Ishikawa (cell line): ENCODE results near the gene TFIP11.

Experiments
- CREB1 ChIP-seq: IDR thresholded peaks from 2 replicates; pipeline ENCODE4 v1.6.1; 2012; ENCODE audit warnings: low read depth
- EGR1 ChIP-seq: IDR thresholded peaks from 2 replicates; pipeline ENCODE4 v1.6.1; 2012
- EP300 ChIP-seq: IDR thresholded peaks from 2 replicates; pipeline ENCODE4 v1.6.1; 2012; ENCODE audit warnings: borderline replicate concordance
- FOXM1 ChIP-seq: IDR thresholded peaks from 2 replicates; pipeline ENCODE4 v1.6.1; 2012; ENCODE audit warnings: low read depth, borderline replicate concordance
- NFIC ChIP-seq: IDR thresholded peaks from 2 replicates; pipeline ENCODE4 v1.6.1; 2012
- TAF1 ChIP-seq: IDR thresholded peaks from 2 replicates; pipeline ENCODE4 v1.6.1; 2012; ENCODE audit warnings: low read depth, mild to moderate bottlenecking
- TCF12 ChIP-seq: IDR thresholded peaks from 2 replicates; pipeline ENCODE4 v1.6.1; 2012; ENCODE audit warnings: low read depth
- TEAD4 ChIP-seq: IDR thresholded peaks from 2 replicates; pipeline ENCODE4 v1.6.1; 2012
- YY1 ChIP-seq: IDR thresholded peaks from 2 replicates; pipeline ENCODE4 v1.6.1; 2012; ENCODE audit warnings: low read depth
- ZBTB7A ChIP-seq: IDR thresholded peaks from 2 replicates; pipeline ENCODE4 v1.6.1; 2012; ENCODE audit warnings: low read depth
- TF ChIP-seq, protein P1 (sequence below): IDR thresholded peaks from 2 replicates; pipeline ENCODE4 v1.6.1; 2012; ENCODE audit warnings: low read depth, mild to moderate bottlenecking
- TF ChIP-seq, protein P2 (sequence below): IDR thresholded peaks from 2 replicates; pipeline ENCODE4 v1.6.1; 2012
- TF ChIP-seq, protein P3 (sequence below): IDR thresholded peaks from 2 replicates; pipeline ENCODE4 v1.6.1; 2012

DNA sequence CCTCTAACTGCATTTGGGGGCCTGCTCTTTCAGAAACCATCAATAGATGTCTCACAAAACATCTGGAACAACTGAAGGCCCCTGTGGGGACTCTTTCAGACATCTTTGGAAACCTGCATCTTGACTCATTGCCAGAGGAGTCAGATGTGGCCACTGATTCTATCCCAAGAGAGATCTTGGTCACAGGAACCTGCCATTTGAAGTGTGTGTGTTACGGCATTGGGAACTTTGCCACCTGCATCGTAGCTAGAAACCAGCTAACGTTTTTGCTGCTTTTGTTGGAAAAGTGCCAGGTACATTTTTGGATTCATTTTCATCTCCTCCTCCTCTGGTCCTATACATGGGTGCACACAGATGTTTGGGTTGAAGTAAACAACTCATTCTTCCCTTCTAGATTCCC is 24.3 kb downstream of the TFIP11 start:
- no peak for TF ChIP-seq EP300
- TF ChIP-seq, protein P1, sequence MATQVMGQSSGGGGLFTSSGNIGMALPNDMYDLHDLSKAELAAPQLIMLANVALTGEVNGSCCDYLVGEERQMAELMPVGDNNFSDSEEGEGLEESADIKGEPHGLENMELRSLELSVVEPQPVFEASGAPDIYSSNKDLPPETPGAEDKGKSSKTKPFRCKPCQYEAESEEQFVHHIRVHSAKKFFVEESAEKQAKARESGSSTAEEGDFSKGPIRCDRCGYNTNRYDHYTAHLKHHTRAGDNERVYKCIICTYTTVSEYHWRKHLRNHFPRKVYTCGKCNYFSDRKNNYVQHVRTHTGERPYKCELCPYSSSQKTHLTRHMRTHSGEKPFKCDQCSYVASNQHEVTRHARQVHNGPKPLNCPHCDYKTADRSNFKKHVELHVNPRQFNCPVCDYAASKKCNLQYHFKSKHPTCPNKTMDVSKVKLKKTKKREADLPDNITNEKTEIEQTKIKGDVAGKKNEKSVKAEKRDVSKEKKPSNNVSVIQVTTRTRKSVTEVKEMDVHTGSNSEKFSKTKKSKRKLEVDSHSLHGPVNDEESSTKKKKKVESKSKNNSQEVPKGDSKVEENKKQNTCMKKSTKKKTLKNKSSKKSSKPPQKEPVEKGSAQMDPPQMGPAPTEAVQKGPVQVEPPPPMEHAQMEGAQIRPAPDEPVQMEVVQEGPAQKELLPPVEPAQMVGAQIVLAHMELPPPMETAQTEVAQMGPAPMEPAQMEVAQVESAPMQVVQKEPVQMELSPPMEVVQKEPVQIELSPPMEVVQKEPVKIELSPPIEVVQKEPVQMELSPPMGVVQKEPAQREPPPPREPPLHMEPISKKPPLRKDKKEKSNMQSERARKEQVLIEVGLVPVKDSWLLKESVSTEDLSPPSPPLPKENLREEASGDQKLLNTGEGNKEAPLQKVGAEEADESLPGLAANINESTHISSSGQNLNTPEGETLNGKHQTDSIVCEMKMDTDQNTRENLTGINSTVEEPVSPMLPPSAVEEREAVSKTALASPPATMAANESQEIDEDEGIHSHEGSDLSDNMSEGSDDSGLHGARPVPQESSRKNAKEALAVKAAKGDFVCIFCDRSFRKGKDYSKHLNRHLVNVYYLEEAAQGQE: no peak
- no peak for TF ChIP-seq FOXM1
- TF ChIP-seq EGR1: no peak
- TF ChIP-seq CREB1: no peak
- TF ChIP-seq, protein P2, sequence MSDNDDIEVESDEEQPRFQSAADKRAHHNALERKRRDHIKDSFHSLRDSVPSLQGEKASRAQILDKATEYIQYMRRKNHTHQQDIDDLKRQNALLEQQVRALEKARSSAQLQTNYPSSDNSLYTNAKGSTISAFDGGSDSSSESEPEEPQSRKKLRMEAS: no peak
- TF ChIP-seq TAF1: no peak
- TF ChIP-seq, protein P3, sequence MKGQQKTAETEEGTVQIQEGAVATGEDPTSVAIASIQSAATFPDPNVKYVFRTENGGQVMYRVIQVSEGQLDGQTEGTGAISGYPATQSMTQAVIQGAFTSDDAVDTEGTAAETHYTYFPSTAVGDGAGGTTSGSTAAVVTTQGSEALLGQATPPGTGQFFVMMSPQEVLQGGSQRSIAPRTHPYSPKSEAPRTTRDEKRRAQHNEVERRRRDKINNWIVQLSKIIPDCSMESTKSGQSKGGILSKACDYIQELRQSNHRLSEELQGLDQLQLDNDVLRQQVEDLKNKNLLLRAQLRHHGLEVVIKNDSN: no peak
- TF ChIP-seq NFIC: no peak
- no peak for TF ChIP-seq TCF12
- no peak for TF ChIP-seq ZBTB7A
- TF ChIP-seq YY1: no peak
- no peak for TF ChIP-seq TEAD4
